Tongue (tissue), 2 donors: ENCODE measurements around the gene PPDPF. TPM values are rescaled to one million over a fixed set of nuclear protein-coding genes. Genes with fewer than 3 reads are reported as not detected.
A peak's percentile ranks its signal among the peaks of the same experiment; 100 is the strongest.

Experiments used
- DNase-seq: peaks from one replicate; pipeline ENCODE4 v3.0.0-alpha.2; 2015
- total RNA-seq: library from RNA; depleted of rRNA; stranded (reverse); fragments of >200 nt; gene quantifications from one replicate; pipeline ENCODE4 v1.2.3, GENCODE V29; 2014

PPDPF gene
- total RNA-seq, 1 donor from 2014 or later, result 35.2 TPM

GRCh38 chr20:63538204-63539091, 17.9 kb downstream of the PPDPF start:
- DNase-seq, result peak; percentile 47

- DNase-seq, result no peak
Observed at GRCh38 chr20:63539092-63539430, 18.5 kb downstream of the PPDPF start.

DNA sequence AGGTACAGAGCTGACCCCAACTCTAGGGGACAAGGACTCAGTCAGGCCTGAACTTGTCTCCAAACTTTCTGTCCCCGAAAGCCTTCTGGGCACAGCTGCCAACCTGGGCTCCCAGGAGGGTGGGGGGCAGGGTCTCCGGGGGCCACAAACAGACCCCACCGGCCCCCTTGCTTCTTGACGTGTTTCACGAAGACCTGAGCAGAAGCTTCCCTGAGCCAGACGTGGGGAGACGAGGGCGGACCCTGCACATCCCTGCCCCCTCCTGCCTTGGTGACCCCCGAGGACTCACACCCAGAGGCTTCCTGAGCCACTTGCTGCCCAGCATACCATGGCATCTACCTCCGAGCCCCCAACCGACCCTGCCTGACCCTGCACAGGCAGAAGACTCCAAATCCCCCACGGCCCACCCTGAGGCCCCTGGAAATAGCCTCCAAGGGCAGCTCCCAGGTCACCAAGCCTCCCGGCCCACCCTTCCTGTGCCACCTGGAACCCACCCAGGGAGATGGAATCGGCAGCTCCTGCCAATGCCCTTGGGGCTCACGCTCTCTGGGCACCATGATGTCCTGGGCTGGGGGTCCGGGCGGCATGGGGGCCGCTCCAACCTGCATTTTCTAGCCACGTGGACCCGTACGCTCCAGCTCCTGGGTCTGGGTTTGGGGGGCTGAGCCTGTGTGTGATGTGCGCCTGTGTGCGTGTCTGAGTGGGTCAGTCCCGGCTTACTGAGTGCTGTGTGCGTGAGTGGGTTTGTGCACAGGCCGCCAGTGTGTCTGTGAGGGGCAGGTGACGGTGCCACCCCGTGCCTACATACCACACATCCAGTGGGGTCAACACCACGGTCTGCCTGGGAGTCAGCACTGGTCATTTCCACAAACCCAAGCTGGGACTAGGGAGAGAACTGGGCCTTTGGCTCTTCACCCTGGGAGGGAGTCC, 19.1 kb downstream of the PPDPF start:
- DNase-seq, result no peak

- DNase-seq, result no peak
Observed at GRCh38 chr20:63540417-63541186, 20.0 kb downstream of the PPDPF start.

- no peak for DNase-seq
Observed at GRCh38 chr20:63541371-63541770, 20.8 kb downstream of the PPDPF start.

- DNase-seq, result no peak
Observed at GRCh38 chr20:63542031-63542559, 21.5 kb downstream of the PPDPF start.

DNA sequence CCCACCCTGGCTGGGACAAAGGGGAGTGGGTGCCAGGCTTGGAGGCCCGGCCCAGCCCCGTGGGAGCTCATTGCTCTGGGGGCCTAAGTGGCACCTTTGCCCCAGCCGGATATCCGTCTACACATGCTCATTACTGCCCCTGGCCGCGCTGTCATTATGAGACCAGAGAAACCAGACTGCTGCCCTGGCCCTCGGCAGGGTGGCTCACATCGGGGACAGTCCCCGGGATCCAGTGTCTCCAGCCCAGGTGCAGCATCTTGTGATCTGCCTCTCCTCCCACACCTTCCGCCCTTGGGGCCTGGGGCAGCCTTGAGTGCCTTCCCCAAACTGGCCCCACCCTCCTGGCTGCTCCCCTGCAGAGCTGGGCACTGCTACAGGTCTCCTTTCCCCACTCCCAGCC, 22.1 kb downstream of the PPDPF start:
- DNase-seq, result no peak

DNA sequence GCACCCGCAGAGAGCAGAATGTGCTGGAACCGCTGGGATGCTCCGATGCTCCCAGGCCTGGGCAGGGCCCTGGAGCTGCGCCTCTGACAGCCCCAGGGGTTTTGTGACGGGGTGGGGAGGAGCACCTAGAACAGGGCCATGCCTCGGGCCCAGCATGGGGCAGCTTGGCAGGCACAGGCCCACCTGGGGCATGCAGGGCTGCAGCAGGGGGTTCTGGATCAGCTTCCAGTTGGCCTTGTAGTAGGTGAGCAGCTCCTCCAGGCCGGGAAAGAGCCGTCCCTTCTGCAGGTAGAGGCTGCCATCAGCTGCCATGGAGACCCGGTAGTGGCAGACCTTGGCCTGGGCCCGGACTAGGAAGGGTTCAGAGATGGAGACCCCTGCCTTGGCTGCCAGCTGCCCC, 22.6 kb downstream of the PPDPF start:
- no peak for DNase-seq

DNA sequence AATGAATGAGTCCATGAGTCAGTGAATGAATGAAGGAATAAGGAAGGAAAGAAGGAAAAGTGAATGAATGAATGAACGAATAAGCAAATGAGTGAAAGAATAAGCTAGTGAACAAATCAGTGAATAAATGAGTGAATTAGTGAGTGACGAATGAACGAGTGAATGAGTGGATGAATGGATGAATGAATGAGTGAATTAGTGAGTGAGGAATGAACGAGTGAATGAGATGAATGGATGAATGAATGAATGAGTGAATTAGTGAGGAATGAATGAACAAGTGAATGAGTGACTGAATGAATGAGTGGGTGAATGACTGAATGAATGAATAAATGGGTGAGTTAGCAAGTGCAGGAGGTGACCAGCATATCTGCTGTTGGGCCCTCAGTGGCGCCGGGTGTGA, 23.2 kb downstream of the PPDPF start:
- DNase-seq, result no peak

GRCh38 chr20:63544241-63544957, 23.8 kb downstream of the PPDPF start:
- no peak for DNase-seq

GRCh38 chr20:63544958-63545516, 24.5 kb downstream of the PPDPF start:
- DNase-seq, result no peak

GRCh38 chr20:63545814-63546213, 25.2 kb downstream of the PPDPF start:
- no peak for DNase-seq

- no peak for DNase-seq
Observed at GRCh38 chr20:63546256-63546955, 25.8 kb downstream of the PPDPF start.

- no peak for DNase-seq
Observed at GRCh38 chr20:63546956-63547724, 26.6 kb downstream of the PPDPF start.

DNA sequence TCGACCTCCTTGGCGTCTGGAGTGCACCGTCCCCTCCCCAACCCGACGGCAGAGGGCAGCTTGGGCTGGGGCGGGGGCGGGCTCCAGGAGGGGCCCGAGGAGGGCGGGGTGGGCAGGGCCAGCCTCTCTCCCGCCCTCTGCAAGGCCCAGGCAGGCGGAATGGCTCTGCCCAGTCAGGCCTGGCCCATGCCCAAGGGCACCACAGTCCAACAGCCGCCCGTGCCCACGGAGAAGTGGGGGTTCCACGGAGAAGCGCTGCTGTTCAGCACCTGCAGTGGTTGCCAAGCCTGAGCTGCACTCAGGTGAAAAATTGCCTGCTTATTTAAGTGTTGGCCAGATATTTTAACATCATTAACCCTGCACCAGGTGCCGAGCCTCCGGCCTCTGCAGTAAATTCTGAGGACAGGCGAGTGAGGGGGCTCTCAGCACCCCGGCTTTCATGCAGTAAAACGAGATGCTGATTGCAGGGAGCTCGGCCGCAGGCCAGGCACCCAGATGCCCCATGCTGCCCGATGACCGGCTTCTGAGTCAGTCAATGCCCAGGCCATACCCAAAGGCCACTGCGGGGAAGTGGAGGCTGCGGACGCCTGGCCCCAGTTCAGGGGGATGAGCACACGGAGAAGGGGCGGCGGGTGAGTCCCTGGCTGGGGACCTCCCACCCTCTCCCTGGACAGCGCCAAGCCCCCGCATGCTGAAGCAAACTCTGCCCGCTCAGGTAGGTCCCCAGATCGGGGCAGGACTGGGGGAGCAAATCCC, 27.3 kb downstream of the PPDPF start, which contains the start of gene SRMS:
Gene SRMS, minus strand, starts transcription at position 25 of the 756 bp plus-strand sequence. CDS start 286 bp downstream, outside the sequence.
- DNase-seq, result no peak

DNA sequence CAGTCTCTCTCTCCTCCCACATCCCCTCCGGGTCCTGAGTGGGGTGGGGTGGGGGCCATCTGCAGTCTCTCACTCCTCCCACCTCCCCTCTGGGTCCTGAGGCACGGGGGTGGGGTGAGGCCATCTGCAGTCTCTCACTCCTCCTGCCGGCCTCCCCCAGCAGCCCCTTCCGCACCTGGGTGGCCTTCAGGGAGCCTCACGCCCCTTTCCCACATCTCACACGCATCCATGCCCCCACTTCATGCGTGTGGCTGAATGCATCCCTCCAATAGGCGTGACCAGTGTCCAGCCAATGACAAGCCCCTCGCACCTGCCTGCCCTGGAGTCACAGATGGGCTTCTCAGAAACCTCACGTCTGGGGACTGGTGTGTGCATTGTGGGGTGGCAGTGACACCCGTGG, 28.0 kb downstream of the PPDPF start:
- DNase-seq, result no peak

DNA sequence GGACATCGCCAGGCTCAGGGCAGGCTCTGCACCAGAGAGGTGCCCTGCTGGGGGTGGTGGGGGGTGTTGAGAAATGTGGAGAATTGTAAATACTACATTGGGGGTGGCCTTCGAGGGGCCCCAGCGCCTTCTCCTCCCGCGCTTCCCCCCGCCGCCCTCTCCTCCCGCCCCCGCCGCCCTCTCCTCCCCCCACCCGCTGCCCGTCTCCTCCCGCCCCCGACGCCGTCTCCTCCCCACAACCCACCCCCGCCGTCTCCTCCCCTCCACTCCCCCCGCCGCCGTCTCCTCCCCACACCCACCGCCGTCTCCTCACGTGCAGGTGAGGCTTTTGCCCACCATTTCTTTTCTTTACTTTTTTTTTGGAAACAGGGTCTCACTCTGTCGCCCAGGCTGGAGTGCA, 28.5 kb downstream of the PPDPF start:
- DNase-seq, result no peak

GRCh38 chr20:63549679-63550282, 29.2 kb downstream of the PPDPF start:
- DNase-seq, result no peak
